ENCODE results near the gene APOLD1. TPM values are rescaled to one million over a fixed set of nuclear protein-coding genes. Genes with fewer than 3 reads are reported as not detected.
"Not testable (repeated sequence)": the region's sequence is repeated elsewhere in the genome, so short reads cannot be mapped to it uniquely, and the experiment has no call there.

The APOLD1 gene
- polyA plus RNA-seq, 3 donors from 2014 or later: 0.34 TPM; not detected in 2

- peaks cover 0 to 4% (median 0%) of the 10 kb centered on the region in 3 donors for H3K36me3 Mint-ChIP-seq
- H3K4me3 Mint-ChIP-seq: no peak overlapping the region
- DNase-seq: no peak
- H3K27ac Mint-ChIP-seq: peak overlapping the region; percentile 24 to 99 (median 85)
- H3K4me1 Mint-ChIP-seq: peaks cover 19 to 23% of the 10 kb centered on the region in 2 donors
- peaks cover 0 to 3% (median 3%) of the 10 kb centered on the region in 3 donors for H3K27me3 Mint-ChIP-seq (ENCODE audit: low read depth in 3 of 3)
- no peaks in the 10 kb centered on the region for H3K9me3 Mint-ChIP-seq
Observed at GRCh38 chr12:12806784-12807516, 21.5 kb downstream of the APOLD1 start.

- not testable (repeated sequence) for H3K36me3 Mint-ChIP-seq; H3K27me3 Mint-ChIP-seq (ENCODE audit: low read depth in 3 of 3); H3K4me3 Mint-ChIP-seq; DNase-seq; H3K9me3 Mint-ChIP-seq
- Mint-ChIP-seq H3K27ac (peak overlapping the region; percentile 24 to 99 (median 85)), H3K4me1 (peaks cover 19 to 23% of the 10 kb centered on the region in 2 donors)
Observed at GRCh38 chr12:12807517-12807903, 22.1 kb downstream of the APOLD1 start.

- Mint-ChIP-seq H3K36me3 (peaks cover 0 to 4% (median 0%) of the 10 kb centered on the region in 3 donors), H3K4me3 (peak overlapping the region; percentile 29 to 60 (median 51)), H3K4me1 (peaks cover 24 to 28% of the 10 kb centered on the region in 2 donors), H3K27ac (peak overlapping the region; percentile 94 to 99 (median 97)), H3K9me3 (no peaks in the 10 kb centered on the region), H3K27me3 (ENCODE audit: low read depth in 3 of 3) (peaks cover 0 to 4% (median 3%) of the 10 kb centered on the region in 3 donors)
- DNase-seq: peak; percentile 48 to 69 (median 58)
Observed at GRCh38 chr12:12807970-12808702, 22.7 kb downstream of the APOLD1 start.

- no peak for DNase-seq
- Mint-ChIP-seq H3K27me3 (ENCODE audit: low read depth in 3 of 3) (peaks cover 0 to 6% (median 3%) of the 10 kb centered on the region in 3 donors), H3K27ac (no peak overlapping the region), H3K9me3 (no peaks in the 10 kb centered on the region), H3K4me1 (peaks cover 48 to 49% of the 10 kb centered on the region in 2 donors), H3K4me3 (no peak overlapping the region), H3K36me3 (peaks cover 3 to 4% (median 4%) of the 10 kb centered on the region in 3 donors)
Observed at GRCh38 chr12:12810553-12811021, 25.1 kb downstream of the APOLD1 start.

- no peak for DNase-seq
- Mint-ChIP-seq H3K4me3 (no peak overlapping the region), H3K9me3 (no peaks in the 10 kb centered on the region), H3K36me3 (peaks cover 8 to 10% (median 10%) of the 10 kb centered on the region in 3 donors), H3K4me1 (peaks cover 55 to 56% of the 10 kb centered on the region in 2 donors), H3K27me3 (ENCODE audit: low read depth in 3 of 3) (peaks cover 0 to 7% (median 3%) of the 10 kb centered on the region in 3 donors), H3K27ac (peak overlapping the region in 1 of 6 donors; percentile 40)
Observed at GRCh38 chr12:12811343-12811742, 25.9 kb downstream of the APOLD1 start.

- peaks cover 8 to 14% (median 10%) of the 10 kb centered on the region in 3 donors for H3K36me3 Mint-ChIP-seq
- H3K27me3 Mint-ChIP-seq (ENCODE audit: low read depth in 3 of 3): peaks cover 0 to 8% (median 3%) of the 10 kb centered on the region in 3 donors
- H3K4me1 Mint-ChIP-seq: peaks cover 57 to 64% of the 10 kb centered on the region in 2 donors
- no peak for DNase-seq
- H3K9me3 Mint-ChIP-seq: no peaks in the 10 kb centered on the region
- H3K27ac Mint-ChIP-seq: peak overlapping the region in 1 of 6 donors; percentile 53
- peak overlapping the region in 2 of 5 donors; percentile 19 to 25 for H3K4me3 Mint-ChIP-seq
Observed at GRCh38 chr12:12812174-12812573, 26.7 kb downstream of the APOLD1 start.

GRCh38 chr12:12812618-12813119, 27.2 kb downstream of the APOLD1 start:
- peak overlapping the region; percentile 92 to 97 (median 92) for H3K4me3 Mint-ChIP-seq
- no peaks in the 10 kb centered on the region for H3K9me3 Mint-ChIP-seq
- DNase-seq: no peak
- H3K27me3 Mint-ChIP-seq (ENCODE audit: low read depth in 3 of 3): peaks cover 0 to 8% (median 3%) of the 10 kb centered on the region in 3 donors
- H3K27ac Mint-ChIP-seq: peak overlapping the region in 5 of 6 donors; percentile 90 to 96 (median 92)
- peaks cover 8 to 14% (median 10%) of the 10 kb centered on the region in 3 donors for H3K36me3 Mint-ChIP-seq
- peaks cover 53 to 62% of the 10 kb centered on the region in 2 donors for H3K4me1 Mint-ChIP-seq

- peaks cover 0 to 7% (median 0%) of the 10 kb centered on the region in 3 donors for H3K27me3 Mint-ChIP-seq (ENCODE audit: low read depth in 3 of 3)
- H3K36me3 Mint-ChIP-seq: peaks cover 10 to 14% (median 12%) of the 10 kb centered on the region in 3 donors
- peaks cover 47 to 56% of the 10 kb centered on the region in 2 donors for H3K4me1 Mint-ChIP-seq
- H3K9me3 Mint-ChIP-seq: no peaks in the 10 kb centered on the region
- peak within 1 kb of the TSS; percentile 92 to 97 (median 92) for H3K4me3 Mint-ChIP-seq
- peak; percentile 93 to 94 (median 94) for DNase-seq
- peak within 1 kb of the TSS; percentile 90 to 96 (median 92) for H3K27ac Mint-ChIP-seq
Observed at GRCh38 chr12:12813120-12814101, 28.0 kb downstream of the APOLD1 start, which contains the start of gene DDX47. TSS of gene DDX47 (plus strand) at chr12:12813346. CDS start at chr12:12813368, 22 bp downstream.

- peaks cover 0 to 7% (median 0%) of the 10 kb centered on the region in 3 donors for H3K27me3 Mint-ChIP-seq (ENCODE audit: low read depth in 3 of 3)
- DNase-seq: no peak
- H3K36me3 Mint-ChIP-seq: peaks cover 24 to 28% (median 25%) of the 10 kb centered on the region in 3 donors
- peaks cover 45 to 63% of the 10 kb centered on the region in 2 donors for H3K4me1 Mint-ChIP-seq
- H3K27ac Mint-ChIP-seq: no peak overlapping the region
- H3K9me3 Mint-ChIP-seq: no peaks in the 10 kb centered on the region
- no peak overlapping the region for H3K4me3 Mint-ChIP-seq
Observed at GRCh38 chr12:12817616-12818015, 32.2 kb downstream of the APOLD1 start.

- Mint-ChIP-seq H3K27ac (no peak overlapping the region), H3K4me3 (no peak overlapping the region), H3K9me3 (no peaks in the 10 kb centered on the region), H3K4me1 (peaks cover 34 to 53% of the 10 kb centered on the region in 2 donors), H3K27me3 (ENCODE audit: low read depth in 3 of 3) (peaks cover 0 to 4% (median 0%) of the 10 kb centered on the region in 3 donors), H3K36me3 (peaks cover 28 to 38% (median 31%) of the 10 kb centered on the region in 3 donors)
- no peak for DNase-seq
Observed at GRCh38 chr12:12818701-12819100, 33.2 kb downstream of the APOLD1 start.

GRCh38 chr12:12819221-12819620, 33.8 kb downstream of the APOLD1 start:
- DNase-seq: no peak
- Mint-ChIP-seq H3K9me3 (no peaks in the 10 kb centered on the region), H3K27ac (peak overlapping the region in 1 of 6 donors; percentile 35), H3K27me3 (ENCODE audit: low read depth in 3 of 3) (peaks cover 0 to 4% (median 0%) of the 10 kb centered on the region in 3 donors), H3K36me3 (peaks cover 30 to 43% (median 33%) of the 10 kb centered on the region in 3 donors), H3K4me3 (no peak overlapping the region), H3K4me1 (peaks cover 28 to 47% of the 10 kb centered on the region in 2 donors)

GRCh38 chr12:12819752-12820311, 34.4 kb downstream of the APOLD1 start:
- Mint-ChIP-seq H3K36me3 (peaks cover 30 to 49% (median 38%) of the 10 kb centered on the region in 3 donors), H3K27me3 (ENCODE audit: low read depth in 3 of 3) (peaks cover 0 to 4% (median 0%) of the 10 kb centered on the region in 3 donors), H3K27ac (peak overlapping the region in 2 of 6 donors; percentile 35 to 70), H3K4me3 (no peak overlapping the region), H3K9me3 (no peaks in the 10 kb centered on the region), H3K4me1 (peaks cover 22 to 41% of the 10 kb centered on the region in 2 donors)
- no peak for DNase-seq

Measured in immature natural killer cell (primary cell).